MG63 (cell line): ENCODE measurements around the gene MCC. TPM values are rescaled to one million over a fixed set of nuclear protein-coding genes. Genes with fewer than 3 reads are reported as not detected.

Source experiments
- DNase-seq: peaks from one replicate; pipeline ENCODE4 v3.0.0-alpha.2; 2020
- H3K27me3 ChIP-seq: fragments of 250-450 bp; sonication (Bioruptor Pico); 2 replicates; pipeline ENCODE4 v1.5.1; 2020; ENCODE audit warnings: mild to moderate bottlenecking, moderate library complexity
- H3K36me3 ChIP-seq: fragments of 250-450 bp; sonication (Bioruptor Pico); 2 replicates; pipeline ENCODE4 v1.5.1; 2020; ENCODE audit warnings: mild to moderate bottlenecking, moderate library complexity
- H3K4me3 ChIP-seq: fragments of 250-450 bp; sonication (Bioruptor Pico); 2 replicates; pipeline ENCODE4 v1.5.1; 2020; ENCODE audit warnings: mild to moderate bottlenecking, moderate library complexity
- H3K9me3 ChIP-seq: fragments of 250-450 bp; sonication (Bioruptor Pico); 2 replicates; pipeline ENCODE4 v1.5.1; 2020; ENCODE audit warnings: mild to moderate bottlenecking, moderate library complexity
- total RNA-seq: library from RNA; depleted of rRNA; stranded (reverse); fragments of >200 nt; shearing (Covaris generic); gene quantifications from 2 replicates; pipeline ENCODE4 v1.2.3, GENCODE V29; 2014; ENCODE audit warnings: low replicate concordance

Gene MCC
- total RNA-seq, 1 experiment from 2014 or later, result 7.1 TPM

GRCh38 chr5:113390224-113390623 is 98.0 kb downstream of the MCC start:
- Histone ChIP-seq H3K36me3 (no peaks in the 10 kb centered on the region), H3K9me3 (no peaks in the 10 kb centered on the region), H3K27me3 (no peaks in the 10 kb centered on the region), H3K4me3 (no peak overlapping the region)
- no peak for DNase-seq

- Histone ChIP-seq H3K4me3 (no peak overlapping the region), H3K9me3 (no peaks in the 10 kb centered on the region), H3K36me3 (no peaks in the 10 kb centered on the region), H3K27me3 (no peaks in the 10 kb centered on the region)
- no peak for DNase-seq
Measured at GRCh38 chr5:113389116-113389515, 99.1 kb downstream of the MCC start.

- Histone ChIP-seq H3K9me3 (no peaks in the 10 kb centered on the region), H3K4me3 (no peak overlapping the region), H3K27me3 (no peaks in the 10 kb centered on the region), H3K36me3 (no peaks in the 10 kb centered on the region)
- no peak for DNase-seq
Measured at GRCh38 chr5:113387844-113388243, 100.4 kb downstream of the MCC start.

GRCh38 chr5:113384782-113385285 is 103.4 kb downstream of the MCC start:
- no peaks in the 10 kb centered on the region for H3K9me3 ChIP-seq
- no peak overlapping the region for H3K4me3 ChIP-seq
- H3K27me3 ChIP-seq, result no peaks in the 10 kb centered on the region
- H3K36me3 ChIP-seq, result no peaks in the 10 kb centered on the region
- no peak for DNase-seq

GRCh38 chr5:113382731-113383130 is 105.5 kb downstream of the MCC start:
- Histone ChIP-seq H3K36me3 (no peaks in the 10 kb centered on the region), H3K4me3 (no peak overlapping the region), H3K27me3 (no peaks in the 10 kb centered on the region; the same call in 1 of the 2 replicates), H3K9me3 (no peaks in the 10 kb centered on the region)
- peak; percentile 26 for DNase-seq

GRCh38 chr5:113381791-113382190 is 106.5 kb downstream of the MCC start:
- H3K36me3 ChIP-seq, result no peaks in the 10 kb centered on the region
- no peaks in the 10 kb centered on the region; the same call in 1 of the 2 replicates for H3K27me3 ChIP-seq
- no peaks in the 10 kb centered on the region for H3K9me3 ChIP-seq
- DNase-seq, result no peak
- H3K4me3 ChIP-seq, result no peak overlapping the region

GRCh38 chr5:113380807-113381326 is 107.4 kb downstream of the MCC start:
- H3K4me3 ChIP-seq, result no peak overlapping the region
- DNase-seq, result peak; percentile 18
- no peaks in the 10 kb centered on the region for H3K9me3 ChIP-seq
- H3K36me3 ChIP-seq, result no peaks in the 10 kb centered on the region
- no peaks in the 10 kb centered on the region; the same call in 1 of the 2 replicates for H3K27me3 ChIP-seq

- no peak for DNase-seq
- Histone ChIP-seq H3K9me3 (no peaks in the 10 kb centered on the region), H3K36me3 (no peaks in the 10 kb centered on the region), H3K27me3 (no peaks in the 10 kb centered on the region; the same call in 1 of the 2 replicates), H3K4me3 (no peak overlapping the region)
Measured at GRCh38 chr5:113379936-113380806, 108.1 kb downstream of the MCC start.

GRCh38 chr5:113378959-113379541 is 109.2 kb downstream of the MCC start:
- peak; percentile 42 for DNase-seq
- no peaks in the 10 kb centered on the region for H3K9me3 ChIP-seq
- no peaks in the 10 kb centered on the region for H3K36me3 ChIP-seq
- no peak overlapping the region for H3K4me3 ChIP-seq
- no peaks in the 10 kb centered on the region; the same call in 1 of the 2 replicates for H3K27me3 ChIP-seq

GRCh38 chr5:113378514-113378913 is 109.7 kb downstream of the MCC start:
- no peak for DNase-seq
- Histone ChIP-seq H3K4me3 (no peak overlapping the region), H3K27me3 (no peaks in the 10 kb centered on the region; the same call in 1 of the 2 replicates), H3K9me3 (no peaks in the 10 kb centered on the region), H3K36me3 (no peaks in the 10 kb centered on the region)

GRCh38 chr5:113378081-113378480 is 110.2 kb downstream of the MCC start:
- Histone ChIP-seq H3K4me3 (no peak overlapping the region), H3K27me3 (no peaks in the 10 kb centered on the region; the same call in 1 of the 2 replicates), H3K36me3 (no peaks in the 10 kb centered on the region), H3K9me3 (no peaks in the 10 kb centered on the region)
- DNase-seq, result no peak

- Histone ChIP-seq H3K9me3 (no peaks in the 10 kb centered on the region), H3K27me3 (no peaks in the 10 kb centered on the region; the same call in 1 of the 2 replicates), H3K4me3 (no peak overlapping the region), H3K36me3 (no peaks in the 10 kb centered on the region)
- DNase-seq, result no peak
Measured at GRCh38 chr5:113376640-113377039, 111.6 kb downstream of the MCC start.

GRCh38 chr5:113375480-113376060 is 112.7 kb downstream of the MCC start:
- Histone ChIP-seq H3K27me3 (no peaks in the 10 kb centered on the region; the same call in 1 of the 2 replicates), H3K9me3 (no peaks in the 10 kb centered on the region; the same call in 1 of the 2 replicates), H3K36me3 (no peaks in the 10 kb centered on the region), H3K4me3 (no peak overlapping the region)
- DNase-seq, result no peak

- no peak overlapping the region for H3K4me3 ChIP-seq
- no peak for DNase-seq
- H3K36me3 ChIP-seq, result no peaks in the 10 kb centered on the region
Measured at GRCh38 chr5:113373426-113373825, 114.8 kb downstream of the MCC start.

GRCh38 chr5:113371721-113372196 is 116.5 kb downstream of the MCC start:
- H3K4me3 ChIP-seq, result no peak overlapping the region
- no peak for DNase-seq

More at GRCh38 chr5:113373426-113373825, 114.8 kb downstream of the MCC start:
- Histone ChIP-seq H3K27me3 (no peaks in the 10 kb centered on the region), H3K9me3 (peaks cover 7% of the 10 kb centered on the region; the same call in 1 of the 2 replicates)

GRCh38 chr5:113367586-113367985 is 120.7 kb downstream of the MCC start:
- H3K27me3 ChIP-seq, result no peaks in the 10 kb centered on the region
- H3K4me3 ChIP-seq, result no peak overlapping the region
- peaks cover 18% of the 10 kb centered on the region; the same call in 1 of the 2 replicates for H3K9me3 ChIP-seq
- H3K36me3 ChIP-seq, result no peaks in the 10 kb centered on the region
- no peak for DNase-seq

More at GRCh38 chr5:113371721-113372196, 116.5 kb downstream of the MCC start:
- no peaks in the 10 kb centered on the region for H3K36me3 ChIP-seq
- peaks cover 7% of the 10 kb centered on the region; the same call in 1 of the 2 replicates for H3K9me3 ChIP-seq
- no peaks in the 10 kb centered on the region for H3K27me3 ChIP-seq
